ENCODE measurements around the gene SNRNP25.

The SNRNP25 gene

GRCh38 chr16:97822-98221 lies 44.2 kb downstream of the SNRNP25 start:
- H3K4me3 ChIP-seq (ENCODE audit: low read depth, low read length) = no peak overlapping the region

- H3K4me3 ChIP-seq (ENCODE audit: low read depth, low read length) = no peak overlapping the region
Observed at GRCh38 chr16:100989-101388, 47.4 kb downstream of the SNRNP25 start.

GRCh38 chr16:101586-101985 lies 48.0 kb downstream of the SNRNP25 start:
- no peak overlapping the region for H3K4me3 ChIP-seq (ENCODE audit: low read depth, low read length)

GRCh38 chr16:102060-102855 lies 48.6 kb downstream of the SNRNP25 start:
- H3K4me3 ChIP-seq (ENCODE audit: low read depth, low read length) = no peak overlapping the region

- no peak overlapping the region for H3K4me3 ChIP-seq (ENCODE audit: low read depth, low read length)
Observed at GRCh38 chr16:104355-104754, 50.7 kb downstream of the SNRNP25 start.

- H3K4me3 ChIP-seq (ENCODE audit: low read depth, low read length) = no peak overlapping the region
Observed at GRCh38 chr16:104928-105327, 51.3 kb downstream of the SNRNP25 start.

GRCh38 chr16:105521-105920 lies 51.9 kb downstream of the SNRNP25 start:
- no peak overlapping the region for H3K4me3 ChIP-seq (ENCODE audit: low read depth, low read length)

GRCh38 chr16:106623-107324 lies 53.1 kb downstream of the SNRNP25 start:
- H3K4me3 ChIP-seq (ENCODE audit: low read depth, low read length) = no peak overlapping the region
